C4-2B (cell line): ENCODE measurements around the gene IGSF9.
A peak's percentile ranks its signal among the peaks of the same experiment; 100 is the strongest.

Experiments used
- H3K27ac ChIP-seq: fragments of 450-650 bp; 2 replicates; pipeline ENCODE4 v1.5.1; 2017
- ZFX ChIP-seq: fragments of 450-650 bp; IDR thresholded peaks from 2 replicates; pipeline ENCODE4 v1.6.1; 2017
- TF ChIP-seq, protein P1 (sequence below): fragments of 450-650 bp; conservative IDR thresholded peaks from 2 replicates; pipeline ENCODE4 v1.5.1; 2017; ENCODE audit warnings: mild to moderate bottlenecking

IGSF9 gene

DNA sequence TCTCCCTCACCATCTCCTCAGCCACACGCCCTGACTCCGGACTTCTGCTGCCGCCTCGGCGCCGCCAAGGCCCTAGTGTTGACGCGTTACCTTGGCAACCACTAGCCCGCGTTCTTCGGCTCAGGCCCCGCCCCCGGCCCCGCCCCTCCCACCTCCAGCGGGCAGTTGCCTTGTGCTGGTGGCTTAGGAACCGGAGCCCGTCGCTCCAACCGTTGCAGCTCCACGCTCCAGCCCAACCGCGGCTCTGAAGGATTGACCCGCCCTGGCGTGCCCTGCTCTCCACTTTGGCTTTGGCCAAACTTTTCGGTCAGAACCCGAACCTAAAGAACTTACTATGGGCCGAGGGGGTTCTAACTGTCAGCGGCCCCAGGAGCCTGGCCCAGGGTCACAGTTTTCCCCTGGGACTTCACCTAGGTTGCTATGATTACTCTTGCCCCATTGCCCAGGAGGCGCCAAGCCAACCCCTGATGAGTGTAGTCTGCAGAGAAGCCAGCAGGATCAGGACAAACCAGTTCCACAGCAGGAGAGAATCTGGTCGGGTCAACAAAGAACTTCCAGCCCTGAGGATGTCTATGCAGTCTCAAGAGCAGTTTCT, 45.2 kb downstream of the IGSF9 start, which contains the start of gene CFAP45:
TSS of gene CFAP45 (minus strand) at position 80 of the 595 bp plus-strand sequence. CDS start at position 13, 67 bp downstream.
- TF ChIP-seq, protein P1, sequence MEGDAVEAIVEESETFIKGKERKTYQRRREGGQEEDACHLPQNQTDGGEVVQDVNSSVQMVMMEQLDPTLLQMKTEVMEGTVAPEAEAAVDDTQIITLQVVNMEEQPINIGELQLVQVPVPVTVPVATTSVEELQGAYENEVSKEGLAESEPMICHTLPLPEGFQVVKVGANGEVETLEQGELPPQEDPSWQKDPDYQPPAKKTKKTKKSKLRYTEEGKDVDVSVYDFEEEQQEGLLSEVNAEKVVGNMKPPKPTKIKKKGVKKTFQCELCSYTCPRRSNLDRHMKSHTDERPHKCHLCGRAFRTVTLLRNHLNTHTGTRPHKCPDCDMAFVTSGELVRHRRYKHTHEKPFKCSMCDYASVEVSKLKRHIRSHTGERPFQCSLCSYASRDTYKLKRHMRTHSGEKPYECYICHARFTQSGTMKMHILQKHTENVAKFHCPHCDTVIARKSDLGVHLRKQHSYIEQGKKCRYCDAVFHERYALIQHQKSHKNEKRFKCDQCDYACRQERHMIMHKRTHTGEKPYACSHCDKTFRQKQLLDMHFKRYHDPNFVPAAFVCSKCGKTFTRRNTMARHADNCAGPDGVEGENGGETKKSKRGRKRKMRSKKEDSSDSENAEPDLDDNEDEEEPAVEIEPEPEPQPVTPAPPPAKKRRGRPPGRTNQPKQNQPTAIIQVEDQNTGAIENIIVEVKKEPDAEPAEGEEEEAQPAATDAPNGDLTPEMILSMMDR, result no peak
- TF ChIP-seq ZFX, result no peak
- H3K27ac ChIP-seq, result peak within 1 kb of the TSS; percentile 76

DNA sequence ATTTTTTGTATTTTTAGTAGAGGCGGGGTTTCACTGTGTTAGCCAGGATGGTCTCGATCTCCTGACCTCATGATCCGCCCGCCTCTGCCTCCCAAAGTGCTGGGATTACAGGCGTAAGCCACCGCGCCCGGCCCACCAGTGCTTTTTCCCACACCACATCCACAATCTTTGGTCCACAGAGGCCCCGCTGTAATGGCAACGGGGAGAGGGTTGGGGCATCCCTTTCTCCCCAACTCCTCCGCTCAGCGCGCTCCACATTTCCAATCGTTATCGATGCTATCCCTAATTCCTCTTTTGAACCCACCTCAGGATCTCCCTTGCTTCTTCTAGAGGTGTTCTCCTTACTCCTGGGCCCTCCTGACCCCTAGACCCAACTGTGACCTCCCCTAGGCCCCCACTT, 45.8 kb downstream of the IGSF9 start:
- H3K27ac ChIP-seq, result peak overlapping the region; percentile 76

DNA sequence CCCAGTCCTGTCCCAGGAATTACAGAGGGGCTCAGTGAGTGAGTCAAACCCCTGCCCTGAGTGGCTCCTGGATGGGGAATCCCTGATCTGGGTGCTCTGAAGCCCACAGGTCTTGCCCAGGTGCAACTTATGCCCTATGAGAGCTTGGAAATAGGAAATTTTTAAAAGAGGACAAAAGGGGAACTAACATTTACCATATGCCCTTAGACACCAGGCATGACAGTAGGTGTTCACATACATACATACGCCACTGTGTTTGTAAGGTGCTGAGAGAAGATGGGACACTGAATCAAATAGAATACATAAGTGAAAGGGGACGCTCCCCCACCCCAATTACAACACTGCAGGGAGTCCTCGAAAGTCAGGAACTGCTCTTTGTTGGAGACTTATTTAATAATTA, 46.9 kb downstream of the IGSF9 start:
- no peak overlapping the region for H3K27ac ChIP-seq
- no peak for TF ChIP-seq ZFX
- TF ChIP-seq, protein P1, result no peak

DNA sequence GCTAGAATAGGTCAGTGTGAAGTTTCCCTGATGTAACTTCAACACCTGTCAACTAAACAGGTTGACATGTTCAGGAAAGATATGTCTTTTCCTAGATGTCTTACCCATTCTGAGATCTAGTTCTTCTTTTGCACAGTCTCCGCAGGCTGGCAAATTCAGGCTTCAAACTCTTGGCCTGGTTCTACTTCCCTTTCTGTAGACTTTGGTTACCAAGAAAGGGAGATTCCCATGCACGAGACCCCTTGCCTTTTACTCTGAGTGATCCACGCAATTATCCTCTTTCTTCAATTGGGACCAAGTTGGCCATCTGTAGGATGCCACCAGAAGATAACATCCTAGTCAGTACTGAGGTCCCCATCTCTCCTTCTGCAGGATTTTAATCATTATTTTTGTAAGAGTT, 47.5 kb downstream of the IGSF9 start:
- H3K27ac ChIP-seq, result no peak overlapping the region
- TF ChIP-seq, protein P1, result no peak
- TF ChIP-seq ZFX, result no peak

DNA sequence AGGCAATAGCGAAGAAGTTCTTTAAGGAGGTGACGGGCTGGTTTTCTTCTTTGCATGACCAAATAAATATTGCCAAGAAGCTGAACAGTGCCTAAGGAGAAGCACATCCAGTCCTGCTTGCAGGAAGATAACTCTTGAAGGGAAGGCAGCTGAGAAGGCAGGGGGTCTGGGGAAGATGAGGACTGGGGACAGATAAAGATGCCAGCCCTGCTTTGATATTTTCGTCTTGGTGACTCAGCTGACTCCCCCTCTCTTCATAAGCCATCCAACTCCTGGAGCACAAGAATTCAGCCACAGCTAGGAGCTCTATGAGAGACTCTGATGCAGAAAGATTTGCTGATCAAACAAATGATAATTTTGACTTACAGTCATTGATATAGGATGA, 48.9 kb downstream of the IGSF9 start:
- no peak overlapping the region for H3K27ac ChIP-seq
- TF ChIP-seq ZFX, result no peak
- TF ChIP-seq, protein P1, result no peak

DNA sequence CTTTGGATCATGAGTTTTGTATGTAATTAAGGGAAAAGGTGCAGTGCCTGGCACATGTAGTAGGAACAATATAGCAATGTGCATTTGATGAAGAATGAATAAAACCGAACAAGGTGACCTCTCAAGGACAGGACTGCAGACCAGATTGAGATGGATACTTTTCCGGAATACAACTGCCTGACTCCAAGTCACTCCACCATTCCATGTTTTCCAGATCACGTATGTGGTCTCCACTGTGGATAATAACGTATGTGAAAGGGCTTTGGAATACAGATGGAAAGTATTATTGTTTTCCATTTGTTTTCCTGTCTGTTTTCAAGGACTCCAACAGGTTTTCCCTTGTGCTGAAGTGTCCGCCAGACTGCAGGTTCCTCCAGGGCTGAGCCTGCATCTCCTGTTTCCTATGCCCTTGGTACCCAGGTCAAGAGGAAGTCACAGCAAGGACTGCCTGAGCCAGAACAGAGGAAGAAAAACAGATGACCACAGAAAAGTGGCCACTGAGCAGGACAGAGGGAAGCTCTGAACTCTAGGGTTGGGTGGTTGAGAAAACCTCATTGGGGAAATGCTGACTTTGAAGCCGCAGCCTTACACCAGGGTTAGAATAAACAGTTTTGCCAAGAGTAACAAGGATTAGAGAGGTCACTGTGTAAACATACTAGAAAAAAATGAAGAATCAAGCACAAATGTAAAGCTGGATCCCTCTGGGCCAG, 49.4 kb downstream of the IGSF9 start:
- no peak overlapping the region for H3K27ac ChIP-seq
- TF ChIP-seq, protein P1, result no peak
- TF ChIP-seq ZFX, result no peak

DNA sequence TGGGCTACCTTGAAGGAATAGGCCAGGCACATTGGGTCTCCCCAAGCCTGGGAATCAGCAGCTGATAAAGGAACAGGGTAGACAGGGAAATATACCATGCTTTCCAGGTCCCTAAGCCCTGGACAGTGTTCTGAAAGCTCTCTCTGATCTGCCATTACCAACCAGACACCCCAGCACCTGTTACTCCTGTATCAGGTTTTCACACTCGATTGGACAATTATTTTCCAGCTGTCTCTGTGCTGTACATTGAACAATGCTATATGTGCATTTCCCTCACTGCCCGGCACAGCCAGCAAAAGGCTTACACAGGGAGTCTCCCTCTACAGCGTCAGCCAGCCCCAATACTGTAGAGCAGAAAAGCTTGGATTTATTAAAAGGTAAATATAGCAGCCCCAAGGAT, 50.1 kb downstream of the IGSF9 start:
- TF ChIP-seq, protein P1, result no peak
- no peak for TF ChIP-seq ZFX
- H3K27ac ChIP-seq, result no peak overlapping the region

DNA sequence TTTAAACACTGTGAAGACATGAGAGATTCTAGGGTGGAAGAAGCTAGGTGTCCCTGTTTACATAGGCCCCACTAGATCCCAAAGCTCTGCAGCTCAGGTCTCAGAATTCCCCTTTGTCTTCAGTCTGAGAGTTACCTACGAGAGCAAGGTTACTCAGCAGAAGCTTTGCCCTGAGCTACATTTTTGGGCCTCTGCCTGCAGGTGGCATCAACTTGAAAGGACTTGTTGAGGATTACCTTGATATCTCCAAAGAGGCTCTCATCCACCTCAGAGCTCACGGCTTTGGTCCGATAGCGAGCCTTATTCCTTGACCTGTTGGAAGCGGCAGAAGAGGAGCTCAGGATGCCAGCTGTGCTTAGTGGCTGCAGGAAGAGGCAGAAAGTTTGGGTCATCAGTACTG, 52.5 kb downstream of the IGSF9 start:
- H3K27ac ChIP-seq, result no peak overlapping the region
- no peak for TF ChIP-seq ZFX
- TF ChIP-seq, protein P1, result no peak
